HG03521 (cell line): ENCODE data around the gene HACD4.
"Not testable (repeated sequence)": the region's sequence is repeated elsewhere in the genome, so short reads cannot be mapped to it uniquely, and the experiment has no call there.

Source experiments
- ATAC-seq: cut with Tn5 transposase; IDR thresholded peaks from one replicate; pipeline ENCODE4 v1.9.1; 2021; ENCODE audit warnings: mild to moderate bottlenecking, moderate library complexity; ENCODE audit not compliant: unreplicated experiment

Gene HACD4

DNA sequence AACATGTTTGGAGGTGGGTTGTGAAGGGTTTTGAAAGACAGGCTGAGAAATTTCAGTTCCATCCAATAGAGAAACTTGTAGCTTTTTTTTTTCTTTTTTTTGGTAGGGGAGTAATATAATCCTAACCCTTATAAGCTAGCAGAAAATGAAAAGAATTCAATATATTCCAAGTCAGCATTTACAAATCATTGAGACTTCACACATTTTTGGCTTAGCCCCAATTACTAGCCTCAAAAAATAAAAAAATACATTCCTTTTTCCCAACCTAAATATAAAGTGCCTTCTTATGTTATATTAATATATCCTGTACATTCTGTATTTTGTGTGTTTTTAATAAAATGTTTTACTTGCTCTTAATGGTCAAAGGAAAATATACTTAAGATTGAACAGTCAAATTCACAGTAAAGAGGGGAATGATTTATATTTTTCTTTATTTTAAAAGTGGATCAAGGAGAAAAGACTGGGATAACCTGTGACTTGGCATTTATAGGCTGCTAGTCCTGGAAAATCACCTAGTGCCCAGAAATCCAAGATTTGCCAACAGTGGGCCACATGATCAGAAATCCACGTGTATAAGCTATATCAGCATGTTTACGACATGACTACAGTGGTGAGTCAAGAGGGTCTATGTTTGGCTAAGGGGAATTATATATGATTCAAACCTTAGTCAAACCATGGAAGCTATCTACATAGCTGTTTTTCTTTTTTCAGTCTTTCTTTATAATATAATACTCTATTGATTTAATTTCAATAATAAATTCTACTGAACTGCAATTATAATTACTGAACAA, 14.5 kb downstream of the HACD4 start:
- ATAC-seq, result no peak

DNA sequence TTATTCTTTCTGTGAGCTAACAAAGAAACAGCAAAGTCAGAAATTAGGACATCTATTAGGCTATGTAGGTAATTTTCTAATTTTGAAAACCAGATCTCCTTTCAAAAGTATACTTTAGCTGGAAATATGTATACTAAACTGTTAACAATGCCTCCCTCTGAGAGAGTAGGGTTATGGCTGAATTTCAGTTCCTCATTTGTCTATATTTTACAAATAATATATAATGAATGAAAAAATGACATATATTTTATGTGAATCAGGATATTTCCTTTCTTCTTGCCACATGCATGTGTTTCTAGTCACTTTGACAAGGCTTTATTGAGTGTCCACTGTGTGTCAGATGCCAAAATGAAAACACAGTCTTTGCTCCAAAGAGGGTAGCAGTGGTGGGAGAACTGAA, 15.4 kb downstream of the HACD4 start:
- no peak for ATAC-seq

DNA sequence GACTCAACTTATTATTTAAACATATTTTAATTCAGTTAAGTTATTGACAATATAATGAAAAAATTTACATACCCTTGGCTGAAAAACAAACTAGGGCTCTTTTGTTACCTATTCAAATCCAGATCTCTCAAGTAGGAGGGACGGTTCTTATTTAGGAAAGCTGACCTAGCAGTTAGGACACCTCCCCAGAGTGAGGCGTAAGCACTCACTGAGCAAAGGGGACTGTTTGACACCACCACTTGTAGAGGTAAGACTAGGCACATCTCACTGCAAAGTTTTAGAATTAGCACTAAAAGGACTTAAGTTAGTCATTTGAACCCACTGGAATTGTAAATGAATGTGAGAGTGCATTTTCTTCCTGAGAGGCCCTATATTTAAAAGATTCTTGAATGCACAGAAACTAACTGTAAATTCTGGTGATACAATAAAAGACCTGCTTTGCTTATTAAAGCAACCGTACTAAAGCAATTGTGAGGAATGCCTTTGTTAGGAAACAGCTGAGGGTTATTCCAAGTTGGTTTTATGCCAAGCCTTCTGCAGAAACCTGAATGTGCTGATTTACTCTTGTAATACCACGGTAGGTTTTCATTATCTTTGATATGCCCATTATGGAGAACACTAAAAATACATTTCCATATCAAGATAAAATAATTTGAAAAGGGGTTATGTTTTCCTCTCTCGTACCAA, 16.2 kb downstream of the HACD4 start:
- ATAC-seq, result no peak

DNA sequence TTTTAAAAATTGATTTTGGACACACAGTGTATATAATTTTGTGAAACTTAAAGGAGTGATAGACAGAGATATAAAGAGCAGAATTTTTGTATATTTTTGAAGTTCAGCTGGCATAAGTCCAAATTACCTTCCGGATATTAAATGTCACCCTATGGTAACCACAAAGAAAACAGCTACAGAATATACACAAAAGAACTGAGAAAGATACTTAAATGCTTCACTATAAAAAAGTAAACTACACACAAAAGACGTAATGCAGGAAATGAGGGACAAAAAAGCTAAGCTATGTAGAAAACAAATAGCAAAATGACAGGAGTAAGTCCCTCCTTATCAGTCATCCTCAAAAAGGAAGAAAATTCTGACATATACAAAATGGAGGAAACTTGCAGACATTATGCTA, 29.4 kb downstream of the HACD4 start:
- ATAC-seq, result no peak

DNA sequence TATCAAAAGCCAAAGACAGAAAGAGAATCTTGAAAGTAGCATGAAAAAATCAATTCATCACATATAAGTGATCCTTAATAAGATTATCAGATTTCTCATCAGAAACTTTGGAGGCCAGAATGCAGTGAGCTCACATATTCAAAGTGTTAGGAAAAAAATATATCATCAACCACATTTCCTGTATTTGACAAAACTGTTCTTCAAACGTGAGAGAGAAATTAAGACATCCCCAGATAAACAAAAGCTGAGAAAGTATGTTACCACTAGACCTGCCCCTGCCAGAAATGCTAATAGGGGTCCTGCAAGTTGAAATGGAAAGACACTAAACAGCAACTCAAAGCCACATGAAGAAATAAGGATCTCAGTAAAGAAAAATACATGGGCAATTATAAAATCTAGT, 29.9 kb downstream of the HACD4 start:
- ATAC-seq, result no peak

DNA sequence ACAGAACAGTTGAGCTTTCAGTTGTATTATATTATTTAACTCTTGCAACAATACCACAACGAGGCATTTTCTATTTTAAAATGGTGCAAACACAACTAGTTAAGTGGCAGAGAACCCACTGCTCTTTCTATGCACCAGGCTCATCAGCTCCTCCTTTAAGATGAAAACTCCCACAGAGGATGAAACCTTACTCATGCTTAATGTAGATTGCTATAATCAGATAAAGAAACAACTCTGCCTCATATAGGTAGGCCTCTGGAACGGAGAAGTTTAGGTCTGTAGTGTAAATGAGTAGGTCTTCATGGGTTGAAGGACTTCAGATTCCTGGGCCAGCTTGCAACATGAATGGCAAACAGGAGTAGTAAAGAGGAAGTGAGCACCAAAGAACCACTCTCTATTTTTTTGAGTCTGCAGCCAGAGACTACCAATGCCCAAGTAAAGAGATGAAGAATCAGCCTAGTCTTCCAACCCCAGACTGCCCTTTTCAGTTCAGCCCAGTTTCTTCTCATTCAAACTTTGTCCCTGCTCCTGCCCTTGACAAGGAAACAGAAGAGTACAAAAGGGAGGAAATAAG, 33.9 kb downstream of the HACD4 start:
- ATAC-seq, result peak; percentile 56

DNA sequence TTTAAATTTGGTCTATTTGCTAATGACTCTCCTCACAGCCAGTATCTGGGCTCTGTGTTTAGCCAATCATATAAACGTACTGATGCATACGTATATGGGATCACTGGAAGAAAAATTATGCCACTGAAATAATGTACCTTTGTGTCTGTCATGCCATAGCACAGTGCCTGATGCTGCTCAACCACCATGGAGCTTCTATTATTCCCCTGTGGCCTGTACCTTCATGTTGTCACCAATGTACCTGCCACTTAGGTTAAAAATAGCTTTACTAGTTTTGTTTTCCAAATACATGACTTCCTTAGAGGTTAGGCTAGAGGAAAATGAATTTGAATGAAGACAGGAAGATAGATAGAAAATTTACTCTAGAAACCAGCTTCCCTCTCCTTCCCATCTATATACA, 34.6 kb downstream of the HACD4 start:
- ATAC-seq, result no peak

DNA sequence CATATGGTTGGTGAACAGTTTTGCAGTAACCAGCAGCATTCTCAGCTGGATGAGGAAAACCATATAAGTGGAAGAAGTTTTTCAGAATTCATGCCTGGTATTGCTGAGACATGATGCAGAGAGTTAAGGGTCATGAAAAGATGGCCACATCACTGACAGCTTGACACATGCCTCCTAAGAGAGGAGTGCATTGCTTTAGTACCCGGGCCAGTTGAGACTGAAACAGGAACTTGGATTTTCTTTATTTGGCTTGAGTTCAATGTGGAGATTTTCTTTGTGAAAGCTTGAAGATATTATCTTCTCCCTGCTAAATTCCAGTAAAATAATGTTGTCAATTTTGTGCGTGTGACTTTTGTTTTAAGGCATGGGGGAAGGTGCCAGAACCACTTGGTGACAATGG, 35.8 kb downstream of the HACD4 start:
- ATAC-seq, result no peak

DNA sequence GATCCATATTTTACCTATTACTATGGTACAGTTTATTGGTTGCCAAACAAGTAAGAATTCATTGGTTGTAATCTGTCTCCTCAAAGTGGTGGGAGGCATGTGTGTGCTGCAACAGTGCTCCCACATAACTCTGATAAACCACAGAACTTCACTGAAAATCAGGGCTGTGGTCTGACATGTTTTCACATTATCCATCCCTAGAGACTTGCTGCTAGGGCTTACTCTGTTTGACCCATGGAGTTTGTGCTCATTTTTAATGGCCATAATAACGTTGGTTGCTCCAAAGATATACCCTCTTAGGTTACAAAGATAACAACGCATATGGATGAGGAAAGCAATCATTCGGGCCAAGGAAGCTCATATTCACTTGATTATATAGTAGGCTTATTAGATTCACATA, 37.0 kb downstream of the HACD4 start:
- ATAC-seq, result no peak

DNA sequence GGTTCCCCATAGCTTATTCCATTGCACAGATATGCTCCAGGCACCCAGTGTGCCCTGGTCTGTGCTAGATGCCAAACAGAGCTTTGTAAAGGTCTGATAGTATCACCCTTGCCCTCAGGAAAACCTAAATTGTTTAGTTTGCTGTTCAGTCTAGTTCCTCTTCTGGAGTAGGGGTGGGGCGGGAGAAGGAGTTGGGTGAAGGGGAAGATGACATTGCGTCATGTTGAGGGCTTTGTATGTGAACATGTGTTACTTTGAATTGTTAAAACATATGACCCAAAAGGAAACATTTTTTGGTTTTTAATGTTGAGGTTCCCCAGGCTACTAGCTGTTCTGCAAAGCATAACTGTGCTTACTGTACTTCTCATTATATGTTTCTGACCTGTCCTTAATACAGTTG, 40.6 kb downstream of the HACD4 start:
- no peak for ATAC-seq

DNA sequence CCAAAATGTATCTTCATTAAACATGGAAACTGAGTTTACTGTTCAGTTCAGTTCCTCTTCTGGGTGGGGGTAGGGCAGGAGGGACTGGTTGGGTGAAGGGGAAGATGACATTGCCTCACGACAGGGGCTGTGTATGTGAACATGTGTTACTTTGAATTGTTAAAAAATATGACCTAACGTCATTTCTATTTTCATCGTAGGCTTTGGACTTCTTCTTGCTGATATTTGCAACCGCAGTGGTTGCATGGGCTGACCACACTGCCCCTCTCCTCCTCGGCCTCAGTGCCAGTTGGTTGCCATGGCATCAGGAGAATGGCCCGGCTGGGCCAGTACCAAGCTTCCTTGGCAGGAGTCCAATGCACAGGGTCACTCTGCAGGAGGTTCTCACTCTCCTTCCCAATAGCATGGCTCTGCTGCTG, 41.5 kb downstream of the HACD4 start:
- no peak for ATAC-seq

DNA sequence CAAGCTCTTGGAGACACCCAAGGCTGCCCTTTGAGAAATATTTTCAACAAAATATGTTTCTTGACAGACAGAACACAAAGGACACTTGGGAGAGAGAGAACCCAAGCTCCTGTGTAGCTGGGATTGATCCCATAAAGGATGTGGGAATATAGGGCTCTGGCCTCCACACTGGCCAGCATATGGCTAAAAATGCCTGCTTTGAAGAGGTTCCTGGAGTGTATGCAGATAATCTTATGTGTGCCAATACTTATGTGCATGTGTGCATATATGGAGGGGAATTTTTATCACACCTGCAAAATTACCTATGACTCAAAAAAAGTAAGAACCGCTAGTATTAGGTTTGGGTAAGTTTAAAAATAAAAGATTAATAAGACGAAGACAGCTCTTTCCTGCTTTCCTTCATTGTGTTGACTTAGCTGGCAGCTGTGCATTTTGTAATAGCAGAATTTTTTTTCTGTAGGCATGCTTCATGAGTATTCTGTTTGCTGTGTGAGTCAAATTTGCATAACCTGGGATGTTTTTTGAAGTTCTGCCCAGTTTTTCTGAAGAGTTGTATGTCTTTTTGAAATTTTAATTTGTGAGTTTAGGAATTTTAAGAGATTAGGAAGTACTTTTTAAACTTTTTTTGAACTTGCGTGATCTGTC, 42.6 kb downstream of the HACD4 start:
- ATAC-seq, result no peak

DNA sequence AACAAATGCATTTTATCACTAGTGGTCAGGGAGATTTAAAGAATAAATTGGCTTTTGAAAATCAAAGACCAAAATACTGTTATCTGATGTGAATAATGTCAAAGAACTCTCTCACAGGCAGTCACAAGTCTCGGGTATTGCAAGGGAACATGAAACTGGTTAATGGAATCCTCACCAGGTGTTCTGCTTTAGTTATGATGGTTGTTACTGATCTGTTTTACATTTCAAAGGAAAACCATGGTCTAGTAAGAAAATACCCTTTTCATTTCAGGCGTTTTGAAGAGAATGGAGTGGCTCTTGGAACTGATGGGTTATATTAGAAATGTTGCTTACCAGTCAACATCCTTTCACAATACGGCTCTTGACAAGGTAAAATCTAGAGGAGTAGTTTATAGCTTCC, 43.4 kb downstream of the HACD4 start:
- no peak for ATAC-seq

DNA sequence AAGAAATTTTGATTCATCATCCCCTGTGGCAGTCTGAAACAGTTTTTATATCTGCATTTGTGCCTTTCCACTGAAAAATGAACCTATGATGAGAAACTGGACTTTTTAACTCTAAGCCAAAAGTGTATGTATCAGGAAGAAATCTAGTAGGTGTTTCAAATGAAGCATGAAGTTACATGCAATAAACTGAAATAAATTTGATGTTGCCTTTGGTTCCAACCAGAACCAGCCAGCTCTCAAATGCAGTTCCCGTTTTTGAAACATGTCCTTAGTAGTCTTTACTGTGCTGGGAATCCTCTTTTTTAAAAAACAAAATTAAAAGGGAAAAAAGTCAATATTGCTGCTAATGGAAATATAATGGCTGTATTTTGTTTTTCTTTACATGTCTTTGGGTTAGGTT, 43.9 kb downstream of the HACD4 start:
- ATAC-seq, result no peak

DNA sequence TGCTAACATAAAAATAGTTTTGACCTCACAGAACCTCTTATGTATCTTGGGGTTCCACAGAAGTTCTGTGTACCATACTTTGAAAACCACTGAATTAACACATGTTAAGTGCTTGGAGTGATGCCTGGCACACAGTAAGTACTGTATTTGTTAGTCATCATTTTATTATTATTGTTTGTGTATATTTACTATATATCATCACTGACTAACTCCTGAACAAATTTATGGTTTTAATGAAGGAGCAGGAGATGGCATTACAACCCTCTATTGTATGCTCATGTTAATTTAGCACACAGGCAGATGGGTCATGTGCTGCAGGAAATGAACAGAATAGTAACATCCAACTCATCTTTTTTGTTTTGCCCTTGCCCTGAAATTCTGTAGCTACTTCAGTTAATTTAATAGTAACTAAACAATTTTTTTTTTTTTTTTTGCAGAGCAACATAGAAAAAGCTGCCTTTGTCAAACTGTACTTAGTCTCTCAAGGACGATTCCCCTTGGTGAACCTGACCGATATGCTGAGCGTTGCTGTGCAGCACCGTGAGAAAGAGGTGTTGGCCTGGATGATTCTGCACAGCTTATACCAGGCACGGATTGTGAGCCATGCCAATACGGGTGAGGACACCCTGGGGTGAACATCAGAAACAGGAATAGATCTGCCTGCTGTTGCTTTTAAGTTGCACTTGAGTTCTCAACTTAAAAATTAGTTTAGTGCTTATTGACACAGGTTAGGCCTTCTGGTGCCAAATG, 45.4 kb downstream of the HACD4 start:
- no peak for ATAC-seq

DNA sequence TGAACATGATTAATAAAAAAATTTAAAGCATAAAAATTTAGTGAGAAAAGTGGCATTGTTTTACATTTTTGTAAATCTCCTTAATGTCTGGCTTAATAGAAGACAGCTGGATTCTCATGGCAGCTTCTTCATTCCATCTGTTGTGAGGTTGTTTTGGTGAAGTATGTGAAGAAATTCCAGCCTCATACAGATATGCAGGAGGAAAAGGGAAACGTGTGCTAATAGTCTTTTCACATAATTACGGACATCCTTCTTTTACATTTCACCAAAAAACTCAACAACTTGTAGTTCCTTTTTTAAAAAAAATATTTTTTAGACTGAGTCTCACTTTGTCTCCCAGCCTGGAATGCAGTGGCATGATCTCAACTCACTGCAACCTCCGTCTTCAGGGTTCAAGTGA, 46.9 kb downstream of the HACD4 start:
- ATAC-seq, result no peak

DNA sequence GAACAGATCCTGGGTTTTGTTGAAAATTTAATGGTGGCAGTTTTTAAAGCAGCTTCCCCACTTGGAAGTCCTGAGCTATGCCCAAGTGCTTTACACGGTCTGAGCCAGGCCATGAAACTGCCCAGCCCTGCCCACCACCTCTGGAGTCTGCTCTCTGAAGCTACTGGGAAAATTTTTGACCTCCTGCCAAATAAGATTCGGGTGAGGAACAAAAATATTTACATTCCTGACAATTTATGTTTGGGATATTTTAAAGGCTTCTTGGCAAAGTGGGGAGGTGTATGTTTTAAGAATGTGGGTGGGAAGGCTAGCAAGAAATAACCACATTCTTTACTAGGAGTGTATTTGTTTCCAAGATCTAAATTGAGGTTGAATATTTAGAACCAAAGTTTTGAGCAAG, 50.0 kb downstream of the HACD4 start:
- no peak for ATAC-seq

DNA sequence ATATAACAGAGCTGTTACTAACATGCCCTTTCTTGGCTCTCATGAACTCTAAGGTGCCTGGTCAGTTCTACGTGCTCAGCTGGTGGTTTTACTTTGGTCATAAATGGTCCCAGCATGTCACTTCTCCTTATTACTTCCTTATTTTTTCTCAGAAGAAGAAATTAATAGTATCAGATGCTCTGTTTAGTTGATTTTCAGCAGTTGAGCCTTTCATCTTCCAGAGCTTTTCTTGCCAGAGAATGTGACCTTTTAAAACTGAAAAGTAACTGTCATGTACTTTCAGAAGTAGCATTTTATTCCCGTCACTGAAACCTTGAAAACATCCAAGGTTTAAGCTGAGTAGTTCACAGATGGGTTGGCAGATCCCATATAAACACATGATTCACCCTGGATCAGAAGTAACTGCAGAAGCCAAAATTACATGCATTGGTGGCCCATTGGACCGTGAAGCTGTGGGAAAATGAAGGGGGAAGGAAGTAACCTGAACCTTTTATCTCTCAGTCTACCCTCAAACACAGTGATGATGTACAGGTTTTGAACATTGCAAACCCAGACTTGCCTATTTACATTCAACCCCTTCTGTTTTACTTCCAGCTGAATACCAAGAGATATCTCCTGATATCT, 50.5 kb downstream of the HACD4 start:
- no peak for ATAC-seq

DNA sequence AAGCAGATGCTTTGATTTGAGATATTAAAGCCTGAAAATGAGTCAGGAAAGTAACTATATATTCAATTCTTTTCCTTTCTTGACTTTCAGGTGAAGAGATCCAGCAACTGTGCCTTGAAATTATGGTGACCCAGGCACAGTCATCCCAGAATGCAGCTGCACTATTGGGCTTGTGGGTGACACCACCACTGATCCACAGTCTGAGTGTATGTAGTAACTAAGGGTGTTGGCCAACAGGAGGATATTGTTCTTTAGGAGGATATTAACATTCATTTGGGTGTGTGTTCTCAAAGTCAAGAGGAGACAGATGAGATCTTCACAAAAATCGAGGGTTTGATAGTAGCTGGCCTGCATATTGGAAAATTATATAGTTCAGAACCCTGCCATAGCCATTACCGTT, 53.2 kb downstream of the HACD4 start:
- ATAC-seq, result no peak

DNA sequence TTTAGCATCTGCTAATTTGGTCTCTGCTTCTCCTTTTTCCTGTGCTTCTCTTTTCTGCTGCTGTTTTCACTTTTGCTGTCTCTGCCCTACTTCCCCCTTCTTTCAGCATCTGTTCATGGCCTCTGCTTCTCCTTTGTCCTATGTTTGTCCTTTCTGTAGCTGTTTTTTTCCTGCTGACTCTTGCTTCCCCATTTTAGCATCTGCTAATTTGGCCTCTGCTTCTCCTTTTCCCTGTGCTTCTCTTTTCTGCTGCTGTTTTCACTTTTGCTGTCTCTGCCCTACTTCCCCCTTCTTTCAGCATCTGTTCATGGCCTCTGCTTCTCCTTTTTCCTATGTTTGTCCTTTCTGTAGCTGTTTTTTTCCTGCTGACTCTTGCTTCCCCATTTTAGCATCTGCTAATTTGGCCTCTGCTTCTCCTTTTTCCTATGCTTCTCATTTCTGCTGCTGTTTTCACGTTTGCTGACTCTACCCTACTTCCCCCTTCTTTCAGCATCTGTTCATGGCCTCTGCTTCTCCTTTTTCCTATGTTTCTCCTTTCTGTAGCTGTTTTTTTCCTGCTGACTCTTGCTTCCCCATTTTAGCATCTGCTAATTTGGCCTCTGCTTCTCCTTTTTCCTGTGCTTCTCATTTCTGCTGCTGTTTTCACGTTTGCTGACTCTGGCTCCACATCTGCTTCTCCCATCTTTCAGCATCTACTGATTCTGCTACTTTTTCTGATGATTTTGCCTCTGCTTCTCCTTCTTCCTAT, 57.1 kb downstream of the HACD4 start:
- ATAC-seq, result not testable (repeated sequence)
